Endothelial cell of umbilical vein (primary cell): Measurements from ENCODE around the gene GBP3.
"Not testable (repeated sequence)": the region's sequence is repeated elsewhere in the genome, so short reads cannot be mapped to it uniquely, and the experiment has no call there.

Source experiments
- CTCF ChIP-seq, 2 donors: IDR thresholded peaks; 1 replicate in 1 of 2; 2 replicates in 1 of 2; pipeline ENCODE4 v1.5.1; 2011; ENCODE audit warnings: low read length in 2 of 2, mild to moderate bottlenecking in 2 of 2, moderate library complexity in 2 of 2, control low read depth in 1 of 2, inconsistent platforms in 1 of 2, low read depth in 1 of 2; ENCODE audit not compliant: insufficient read depth in 1 of 2; ENCODE audit errors: extremely low read depth in 1 of 2
- EZH2 ChIP-seq: IDR thresholded peaks from 2 replicates; pipeline ENCODE4 v1.6.1; 2012; ENCODE audit warnings: borderline replicate concordance, low read depth, mild to moderate bottlenecking, moderate library complexity, low read length, inconsistent platforms; ENCODE audit not compliant: severe bottlenecking
- FOS ChIP-seq: IDR thresholded peaks from 2 replicates; pipeline ENCODE4 v1.6.1; 2011; ENCODE audit warnings: mild to moderate bottlenecking, low read length, moderate library complexity, borderline replicate concordance; ENCODE audit not compliant: insufficient read depth
- POLR2A ChIP-seq: IDR thresholded peaks from 2 replicates; pipeline ENCODE4 v1.6.1; 2012; ENCODE audit warnings: low read depth, mild to moderate bottlenecking, control low read depth, low read length
- POLR2AphosphoS5 ChIP-seq: IDR thresholded peaks from 2 replicates; pipeline ENCODE4 v1.6.1; 2012; ENCODE audit warnings: low read depth, mild to moderate bottlenecking, control low read depth, low read length, moderate library complexity; ENCODE audit not compliant: insufficient read depth

- TF ChIP-seq CTCF (IDR thresholded peaks at IDR 0.05; ENCODE audit: extremely low read depth in 1 of 2, insufficient read depth in 1 of 2, low read depth in 1 of 2, low read length in 2 of 2); EZH2; POLR2AphosphoS5; FOS; POLR2A: not testable (repeated sequence)
These were observed 11.3 kb upstream of the GBP3 start for GRCh38 chr1:89034004-89034403.
